GM18909 (cell line): ENCODE measurements around the gene RDX.
"Not testable (repeated sequence)": the region's sequence is repeated elsewhere in the genome, so short reads cannot be mapped to it uniquely, and the experiment has no call there.

ENCODE experiments used
- ATAC-seq: cut with Tn5 transposase; IDR thresholded peaks from one replicate; pipeline ENCODE4 v1.9.1; 2021; ENCODE audit warnings: mild to moderate bottlenecking; ENCODE audit not compliant: unreplicated experiment, poor library complexity

RDX gene

GRCh38 chr11:110208678-110209312 lies 87.6 kb downstream of the RDX start:
- ATAC-seq, result not testable (repeated sequence)

GRCh38 chr11:110207123-110207522 lies 89.3 kb downstream of the RDX start:
- no peak for ATAC-seq

- ATAC-seq, result no peak
These were observed 95.6 kb downstream of the RDX start for GRCh38 chr11:110200836-110201235.

DNA sequence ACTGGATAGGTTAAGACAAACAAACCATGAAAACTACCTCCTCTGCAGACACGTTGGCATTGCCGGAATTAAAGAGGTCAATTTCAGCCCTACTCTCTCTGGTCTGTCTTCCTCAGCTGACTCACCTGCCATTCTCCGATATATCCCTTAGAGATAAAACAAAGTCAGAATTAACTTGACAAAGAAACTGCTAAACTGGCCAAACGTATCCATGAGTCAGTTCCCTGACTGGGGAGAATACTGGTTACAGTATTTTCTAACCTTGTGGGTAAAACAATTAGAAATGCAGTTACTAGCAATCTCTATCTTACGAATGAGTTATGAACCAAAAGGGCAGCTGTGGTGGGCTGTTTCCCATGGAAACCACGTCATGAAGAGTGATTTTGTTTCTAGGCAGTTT lies 96.2 kb downstream of the RDX start:
- ATAC-seq, result no peak

DNA sequence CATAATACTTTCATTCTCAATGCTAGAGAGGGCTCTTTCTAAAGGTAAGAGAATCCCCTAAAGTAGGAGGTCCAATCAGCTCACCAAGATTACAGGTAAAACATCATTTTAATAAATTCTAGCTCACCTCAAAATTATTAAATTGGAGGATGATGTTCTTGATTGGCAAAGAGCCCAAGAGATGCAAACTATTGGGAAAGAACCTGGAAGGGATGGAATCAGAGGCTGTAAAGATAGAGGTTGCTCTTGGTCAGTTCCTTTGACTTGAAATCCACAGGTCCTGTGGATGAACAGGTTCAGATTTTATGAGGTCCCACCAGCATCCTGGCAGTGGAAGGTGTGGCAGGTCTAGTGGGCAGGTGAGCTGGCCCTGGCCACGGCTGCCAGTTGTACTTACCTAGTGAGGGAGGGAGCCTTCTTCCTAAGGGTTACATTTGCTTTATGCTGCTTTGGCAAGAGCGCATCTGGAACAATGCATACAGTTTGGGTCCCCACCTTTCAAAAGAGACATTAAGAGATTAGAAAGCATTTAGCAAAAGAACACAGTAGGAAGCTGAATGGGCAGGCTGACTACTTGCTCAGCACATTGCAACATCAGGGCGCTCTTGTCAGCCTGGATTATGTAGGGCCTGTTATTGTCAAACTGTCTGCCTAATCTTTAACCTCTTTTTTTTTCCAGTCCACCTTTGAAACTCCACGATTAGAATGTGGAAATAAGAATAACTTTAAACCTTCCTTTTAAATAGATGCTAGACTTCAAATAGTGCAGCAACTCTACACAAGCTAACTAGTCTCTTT lies 97.0 kb downstream of the RDX start:
- no peak for ATAC-seq

DNA sequence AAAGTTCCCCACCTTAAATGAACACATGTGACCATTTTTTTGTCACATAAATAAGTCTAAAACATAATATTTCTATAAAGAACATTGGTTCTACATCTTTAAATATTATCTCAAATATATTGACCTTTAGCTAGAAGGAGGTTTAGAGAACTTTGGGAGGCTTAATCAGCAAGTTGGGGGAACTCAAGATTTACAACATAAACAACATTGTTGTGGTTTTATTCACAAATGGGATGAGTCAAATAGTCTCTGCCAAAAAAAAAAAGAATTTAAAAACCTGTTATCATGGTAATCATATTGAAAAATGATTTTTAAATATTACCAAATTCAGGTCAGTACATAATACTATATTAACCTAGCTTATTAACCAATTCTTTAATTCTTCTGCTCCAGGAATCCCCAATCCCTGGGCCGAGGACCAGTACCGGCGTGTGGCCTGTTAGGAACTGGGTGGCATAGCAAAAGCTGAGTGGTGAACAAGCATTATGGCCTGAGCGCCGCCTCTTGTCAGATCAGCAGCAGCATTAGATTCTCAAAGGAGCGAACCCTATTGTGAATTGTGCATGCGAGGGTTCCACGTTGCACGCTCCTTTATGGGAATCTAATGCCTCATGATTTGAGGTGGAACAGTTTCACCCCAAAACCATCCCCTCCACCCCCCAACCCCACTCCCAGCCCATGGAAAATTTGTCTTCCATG lies 98.2 kb downstream of the RDX start:
- ATAC-seq, result no peak

- ATAC-seq, result no peak
These were observed 99.5 kb downstream of the RDX start for GRCh38 chr11:110196884-110197420.

- no peak for ATAC-seq
These were observed 100.1 kb downstream of the RDX start for GRCh38 chr11:110196241-110196754.

GRCh38 chr11:110194211-110194766 lies 102.1 kb downstream of the RDX start:
- not testable (repeated sequence) for ATAC-seq

DNA sequence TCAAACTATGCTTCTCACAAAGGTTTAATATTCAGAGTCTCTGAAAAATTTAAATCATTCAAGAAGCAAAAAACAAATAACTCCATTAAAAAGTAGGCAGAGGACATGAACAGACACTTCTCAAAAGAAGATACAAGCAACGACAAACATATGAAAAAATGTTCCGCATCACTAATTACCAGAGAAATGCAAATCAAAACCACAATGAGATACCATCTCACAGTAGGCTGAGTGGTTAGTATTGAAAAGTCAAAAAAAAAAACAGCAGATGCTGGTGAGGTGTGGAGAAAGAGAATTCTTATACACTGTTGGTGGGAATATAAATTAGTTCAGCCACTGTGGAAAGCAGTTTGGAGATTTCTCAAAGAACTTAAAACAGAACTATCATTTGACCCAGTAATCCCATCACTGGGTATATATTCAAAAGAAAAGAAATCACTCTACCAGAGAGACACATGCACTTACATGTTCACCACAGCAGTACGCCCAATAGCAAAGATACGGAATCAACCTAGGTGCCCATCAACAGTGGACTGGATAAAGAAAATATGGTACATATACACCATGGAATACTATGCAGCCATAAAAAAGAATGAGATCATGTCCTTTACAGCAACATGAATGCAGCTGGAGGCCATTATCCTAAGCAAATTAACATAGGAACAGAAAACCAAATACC lies 103.7 kb downstream of the RDX start:
- not testable (repeated sequence) for ATAC-seq

GRCh38 chr11:110190885-110191284 lies 105.5 kb downstream of the RDX start:
- ATAC-seq, result no peak

- ATAC-seq, result no peak
These were observed 108.7 kb downstream of the RDX start for GRCh38 chr11:110187731-110188130.

- ATAC-seq, result no peak
These were observed 109.5 kb downstream of the RDX start for GRCh38 chr11:110186867-110187266.

DNA sequence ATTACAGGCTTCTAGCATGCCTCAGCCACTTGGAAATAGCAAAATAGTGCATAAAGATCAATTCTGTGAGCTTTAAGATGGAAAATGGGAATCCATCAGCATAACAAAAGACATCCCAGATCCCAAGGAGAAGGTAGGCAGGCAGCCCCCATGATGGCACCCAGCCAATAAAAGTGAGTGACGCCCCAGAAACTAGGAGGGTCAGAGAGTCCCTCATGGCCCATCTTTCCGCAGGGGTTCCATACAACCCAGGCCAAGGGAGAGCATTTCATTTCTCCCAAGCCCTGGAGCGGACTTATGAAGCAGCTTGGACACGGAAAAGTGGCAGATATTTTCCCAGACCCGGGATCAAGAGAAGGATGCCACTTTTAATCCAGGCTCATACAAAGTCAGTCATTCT lies 110.0 kb downstream of the RDX start:
- ATAC-seq, result no peak

- ATAC-seq, result no peak
These were observed 110.8 kb downstream of the RDX start for GRCh38 chr11:110185599-110185998.

- ATAC-seq, result no peak
These were observed 111.3 kb downstream of the RDX start for GRCh38 chr11:110185121-110185591.

DNA sequence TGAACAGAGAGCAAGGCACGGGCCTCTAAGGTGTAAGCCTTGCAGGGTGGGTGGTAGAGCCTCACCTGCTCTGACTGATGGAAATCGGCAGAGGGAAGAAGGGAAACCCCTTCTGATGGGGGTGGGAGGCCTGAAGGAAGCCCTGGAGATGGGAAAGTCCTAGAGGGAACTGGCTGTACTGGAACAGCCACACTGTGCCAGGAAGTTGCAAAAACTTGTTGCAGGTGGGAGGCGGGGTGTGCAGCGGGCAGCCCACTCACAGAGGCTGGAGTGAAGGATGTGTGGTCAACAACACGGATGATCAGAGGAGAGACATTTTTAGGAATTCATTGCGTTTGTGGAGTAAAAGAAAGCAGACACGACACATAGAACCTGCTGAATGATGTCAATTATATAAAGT lies 112.0 kb downstream of the RDX start:
- no peak for ATAC-seq

- ATAC-seq, result no peak
These were observed 113.5 kb downstream of the RDX start for GRCh38 chr11:110182886-110183285.

- ATAC-seq, result no peak
These were observed 117.3 kb downstream of the RDX start for GRCh38 chr11:110179064-110179463.

DNA sequence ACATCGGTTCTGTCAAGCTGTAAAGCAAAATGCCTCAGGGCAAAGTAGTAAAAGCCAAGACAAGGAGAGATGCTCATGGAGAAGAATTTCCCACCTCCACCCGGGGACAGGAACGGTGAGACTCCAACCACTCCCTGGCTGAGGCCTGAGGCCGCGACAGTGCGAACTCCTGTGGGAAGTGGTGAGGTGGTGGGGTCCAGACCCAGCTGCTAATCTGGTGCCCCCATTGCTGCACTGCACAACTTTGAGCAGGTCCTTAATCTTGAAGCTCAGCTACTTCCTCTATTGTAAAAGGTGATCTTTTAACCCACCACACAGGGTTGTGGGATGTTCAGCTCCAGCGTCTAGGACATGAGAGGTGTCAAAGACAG lies 119.3 kb downstream of the RDX start:
- ATAC-seq, result no peak
